Hair follicle dermal papilla cell (primary cell): ENCODE results near the gene PPP1R8. TPM values are rescaled to one million over a fixed set of nuclear protein-coding genes. Genes with fewer than 3 reads are reported as not detected.

Source experiments
- small RNA-seq: library from RNA; depleted of rRNA; stranded (forward); fragments of <200 nt; gene quantifications from one replicate; pipeline ENCODE3, GENCODE V24; 2012
- total RNA-seq: library from RNA; depleted of rRNA; stranded (reverse); fragments of >200 nt; gene quantifications from 2 replicates; pipeline ENCODE4 v1.2.3, GENCODE V29; 2012

PPP1R8 gene
- 35.4 and 36.1 TPM in 2 replicates for total RNA-seq

DNA sequence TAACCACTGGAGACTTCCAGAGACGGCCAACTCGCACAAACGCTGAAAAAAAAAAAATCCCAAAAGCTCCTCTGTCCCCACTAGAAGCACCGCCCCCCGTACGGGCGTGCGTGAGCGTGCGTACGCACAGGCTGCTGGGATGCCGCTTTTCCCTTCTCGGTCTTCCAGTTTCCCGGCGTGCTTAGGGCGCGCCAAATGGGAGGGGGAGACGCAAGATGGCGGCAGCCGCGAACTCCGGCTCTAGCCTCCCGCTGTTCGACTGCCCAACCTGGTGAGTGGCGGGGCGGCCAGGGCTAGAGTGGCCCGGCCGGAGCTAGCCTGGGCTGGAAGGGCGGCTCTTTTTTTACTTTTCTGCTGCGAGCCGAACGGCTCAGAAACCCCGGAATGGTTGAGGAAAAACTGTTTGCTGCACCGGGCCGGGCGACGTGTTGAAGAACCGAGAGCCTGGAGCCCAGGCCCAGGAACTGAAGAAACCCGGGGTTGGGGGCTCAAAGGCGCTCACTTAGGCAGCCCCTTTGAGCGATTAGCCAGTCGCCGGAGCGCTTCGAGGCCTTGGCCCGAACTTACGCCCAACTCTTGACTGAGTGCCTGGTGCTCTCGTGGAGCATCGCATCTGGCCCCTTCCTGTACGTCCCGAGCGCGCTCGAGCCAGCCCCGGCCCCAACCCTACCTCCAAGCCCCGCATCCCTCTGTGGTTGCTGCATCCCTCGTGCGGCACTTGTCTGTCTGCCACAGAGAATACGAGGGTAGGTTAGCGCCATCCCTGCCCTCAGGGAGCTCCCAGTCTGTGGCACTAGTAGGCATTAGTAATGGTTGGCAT is at the start of gene PPP1R8:
PPP1R8 (plus strand) TSS at position 162 of the 820 bp plus-strand sequence; CDS start at position 216, 54 bp downstream.

DNA sequence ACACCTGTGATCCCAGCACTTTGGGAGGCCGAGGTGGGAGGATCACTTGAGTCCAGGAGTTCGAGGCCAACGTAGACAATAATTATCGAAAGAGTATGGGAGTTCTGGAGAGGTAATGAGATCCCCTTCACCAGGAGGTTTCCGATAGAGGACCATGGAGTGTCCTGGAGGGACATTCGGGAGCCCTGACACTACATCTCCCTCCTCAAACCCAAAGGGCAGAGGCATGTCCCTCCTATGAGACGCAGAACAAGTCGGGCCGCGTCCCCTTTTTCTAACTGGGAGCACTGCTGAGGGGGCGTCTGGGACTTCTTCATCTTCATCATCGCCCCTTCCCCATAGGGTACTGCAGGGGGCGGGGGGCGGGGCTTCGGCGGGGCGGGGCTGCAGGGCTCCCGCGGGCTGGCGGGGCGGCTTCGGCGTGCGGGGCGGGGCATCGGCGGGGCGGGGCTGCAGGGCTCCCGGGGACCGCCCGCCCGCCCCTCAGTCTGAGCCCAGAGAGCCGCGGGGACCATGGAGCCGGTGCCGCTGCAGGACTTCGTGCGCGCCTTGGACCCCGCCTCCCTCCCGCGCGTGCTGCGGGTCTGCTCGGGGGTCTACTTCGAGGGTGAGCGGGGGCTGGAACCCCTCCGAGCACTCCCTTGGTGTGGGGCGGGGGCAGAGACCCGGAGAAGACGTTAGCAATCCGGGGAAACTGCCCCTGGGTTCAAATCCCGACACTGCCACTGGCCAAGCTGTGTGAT is 41.6 kb downstream of the PPP1R8 start, which contains the start of gene THEMIS2:
THEMIS2 (plus strand) TSS at position 486 of the 743 bp plus-strand sequence; CDS start at position 514, 28 bp downstream.

Small RNAs within 50 kb of the gene (small RNA-seq; reads per million reads assigned to genes)
- gene RNU6-1245P (not detected), gene SCARNA1 (3,068 reads per million, percentile 100 among the genes with 10 or more reads in this experiment)

Other genes starting within 250 kb of the PPP1R8 start
- 23.4 and 29.1 TPM in 2 replicates for gene AHDC1, start 226.6 kb upstream of the PPP1R8 start, total RNA-seq
- 0.49 and 0.61 TPM in 2 replicates for gene FGR, start 195.6 kb upstream of the PPP1R8 start, total RNA-seq
- gene IFI6, start 158.6 kb upstream of the PPP1R8 start, total RNA-seq = 264 and 276 TPM in 2 replicates
- 25.6 and 28.7 TPM in 2 replicates for gene FAM76A, start 104.8 kb upstream of the PPP1R8 start, total RNA-seq
- gene STX12, start 57.6 kb upstream of the PPP1R8 start, total RNA-seq = 69.4 and 81.2 TPM in 2 replicates
- 9.2 and 9.7 TPM in 2 replicates for gene THEMIS2, start 41.8 kb downstream of the PPP1R8 start, total RNA-seq
- gene RPA2, start 83.8 kb downstream of the PPP1R8 start, total RNA-seq = 12.7 and 17.1 TPM in 2 replicates
- not detected in 2 replicates for gene SMPDL3B, start 104.2 kb downstream of the PPP1R8 start, total RNA-seq
- gene XKR8, start 129.2 kb downstream of the PPP1R8 start, total RNA-seq = 7.0 and 7.9 TPM in 2 replicates